ENCODE results near the gene NDUFA13.

The NDUFA13 gene

DNA sequence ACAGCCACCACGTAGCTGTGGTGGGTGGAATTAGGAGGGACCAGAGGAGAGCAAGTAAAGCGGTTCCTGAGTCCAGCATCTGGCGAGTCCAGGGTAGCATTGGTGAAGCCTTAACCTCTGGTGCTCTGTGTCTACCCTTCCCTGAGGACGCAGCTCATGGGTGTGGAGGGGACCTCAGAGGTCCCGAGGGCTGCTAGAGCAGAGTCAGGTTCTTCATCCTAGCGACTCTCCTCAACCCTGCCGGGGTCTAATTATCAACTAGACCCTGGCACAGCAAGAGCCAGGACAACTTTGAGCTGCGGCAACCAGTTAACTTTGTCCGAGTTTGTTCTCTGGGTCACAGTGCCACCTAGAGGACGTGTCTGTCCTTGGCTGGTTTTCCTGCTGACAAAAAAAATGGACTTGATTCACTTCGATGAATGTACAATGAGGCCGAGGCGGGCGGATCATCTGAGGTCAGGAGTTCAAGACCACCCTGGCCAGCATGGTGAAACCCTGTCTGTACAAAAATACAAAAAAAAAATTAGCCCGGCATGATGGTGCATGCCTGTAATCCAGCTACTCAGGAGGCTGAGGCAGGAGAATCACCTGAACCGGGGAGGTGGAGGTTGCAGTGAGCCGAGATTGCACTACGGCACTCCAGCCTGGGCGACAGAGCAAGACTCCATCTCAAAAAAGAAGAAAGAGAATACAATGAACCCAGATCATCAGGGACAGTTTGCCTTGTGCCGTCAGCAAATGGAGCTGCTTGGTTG is 25.6 kb upstream of the NDUFA13 start:
- TF ChIP-seq, protein P1, sequence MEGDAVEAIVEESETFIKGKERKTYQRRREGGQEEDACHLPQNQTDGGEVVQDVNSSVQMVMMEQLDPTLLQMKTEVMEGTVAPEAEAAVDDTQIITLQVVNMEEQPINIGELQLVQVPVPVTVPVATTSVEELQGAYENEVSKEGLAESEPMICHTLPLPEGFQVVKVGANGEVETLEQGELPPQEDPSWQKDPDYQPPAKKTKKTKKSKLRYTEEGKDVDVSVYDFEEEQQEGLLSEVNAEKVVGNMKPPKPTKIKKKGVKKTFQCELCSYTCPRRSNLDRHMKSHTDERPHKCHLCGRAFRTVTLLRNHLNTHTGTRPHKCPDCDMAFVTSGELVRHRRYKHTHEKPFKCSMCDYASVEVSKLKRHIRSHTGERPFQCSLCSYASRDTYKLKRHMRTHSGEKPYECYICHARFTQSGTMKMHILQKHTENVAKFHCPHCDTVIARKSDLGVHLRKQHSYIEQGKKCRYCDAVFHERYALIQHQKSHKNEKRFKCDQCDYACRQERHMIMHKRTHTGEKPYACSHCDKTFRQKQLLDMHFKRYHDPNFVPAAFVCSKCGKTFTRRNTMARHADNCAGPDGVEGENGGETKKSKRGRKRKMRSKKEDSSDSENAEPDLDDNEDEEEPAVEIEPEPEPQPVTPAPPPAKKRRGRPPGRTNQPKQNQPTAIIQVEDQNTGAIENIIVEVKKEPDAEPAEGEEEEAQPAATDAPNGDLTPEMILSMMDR (IDR thresholded peaks at IDR 0.05; ENCODE audit: low read length, missing control alignments), result peak; percentile 81
- no peak overlapping the region for H3K4me3 ChIP-seq (replicated peaks; ENCODE audit: low read depth, low read length)
- DNase-seq (ENCODE audit: low read depth), result peak; percentile 90

DNA sequence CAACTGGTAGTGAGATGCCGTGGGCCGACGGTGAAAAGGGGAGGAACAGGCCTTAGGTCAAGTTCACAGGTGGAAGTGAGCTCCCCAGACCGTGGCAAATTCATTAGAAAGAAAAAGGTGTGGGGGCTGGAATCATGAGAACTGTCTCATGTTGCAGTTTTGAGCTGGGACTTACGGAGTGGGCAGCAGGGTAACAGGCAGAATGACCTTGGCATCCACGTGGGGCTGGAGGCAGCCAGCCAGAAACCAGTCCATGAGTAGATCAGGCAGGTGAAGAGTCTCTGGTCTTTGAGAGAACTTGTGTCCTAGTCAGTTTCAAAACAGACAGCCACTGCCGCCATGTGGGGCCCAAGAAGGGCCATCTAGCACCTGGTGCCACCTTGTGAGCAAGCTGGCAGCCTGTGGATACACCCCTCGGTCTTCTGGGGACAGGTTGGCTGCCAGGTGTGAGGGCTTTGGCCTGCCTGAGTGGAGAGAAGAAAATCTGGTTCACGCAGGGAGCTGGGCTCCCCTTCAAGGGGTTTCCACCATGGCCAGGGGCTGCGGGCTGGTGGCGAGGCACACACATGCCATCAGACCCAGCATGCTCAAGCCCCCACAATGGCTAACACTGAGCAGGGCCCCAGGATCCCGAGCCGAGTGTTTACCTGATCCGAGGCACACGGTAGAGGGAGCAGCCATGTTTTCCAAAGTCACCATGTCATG is 24.6 kb upstream of the NDUFA13 start:
- no peak overlapping the region for H3K4me3 ChIP-seq (replicated peaks; ENCODE audit: low read depth, low read length)
- TF ChIP-seq, protein P1 (IDR thresholded peaks at IDR 0.05; ENCODE audit: low read length, missing control alignments), result no peak
- DNase-seq (ENCODE audit: low read depth), result no peak

DNA sequence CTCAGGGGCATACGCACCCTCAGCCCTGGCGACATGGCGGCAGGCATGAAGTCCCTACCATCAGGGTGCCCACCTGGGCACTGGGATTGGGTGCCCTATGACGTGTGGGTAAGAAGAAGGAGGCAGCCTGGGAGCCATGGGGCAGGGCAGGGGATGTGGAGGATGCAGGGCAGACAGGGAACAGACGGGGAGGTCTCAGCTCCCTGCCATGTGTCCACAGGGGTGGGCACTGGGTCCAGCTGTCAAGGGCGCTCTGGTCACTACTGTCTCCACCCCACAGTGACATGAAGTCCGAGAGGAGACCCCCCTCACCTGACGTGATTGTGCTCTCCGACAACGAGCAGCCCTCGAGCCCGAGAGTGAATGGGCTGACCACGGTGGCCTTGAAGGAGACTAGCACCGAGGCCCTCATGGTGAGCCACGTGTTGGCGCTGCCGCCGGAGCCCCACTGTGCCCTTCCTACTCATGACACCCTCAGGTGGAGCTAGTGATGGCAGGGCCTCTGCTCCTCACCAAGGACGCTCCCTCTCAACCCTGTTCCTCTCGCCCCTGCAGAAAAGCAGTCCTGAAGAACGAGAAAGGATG is 23.9 kb upstream of the NDUFA13 start:
- TF ChIP-seq, protein P1 (IDR thresholded peaks at IDR 0.05; ENCODE audit: low read length, missing control alignments), result no peak
- no peak for DNase-seq (ENCODE audit: low read depth)
- no peak overlapping the region for H3K4me3 ChIP-seq (replicated peaks; ENCODE audit: low read depth, low read length)

DNA sequence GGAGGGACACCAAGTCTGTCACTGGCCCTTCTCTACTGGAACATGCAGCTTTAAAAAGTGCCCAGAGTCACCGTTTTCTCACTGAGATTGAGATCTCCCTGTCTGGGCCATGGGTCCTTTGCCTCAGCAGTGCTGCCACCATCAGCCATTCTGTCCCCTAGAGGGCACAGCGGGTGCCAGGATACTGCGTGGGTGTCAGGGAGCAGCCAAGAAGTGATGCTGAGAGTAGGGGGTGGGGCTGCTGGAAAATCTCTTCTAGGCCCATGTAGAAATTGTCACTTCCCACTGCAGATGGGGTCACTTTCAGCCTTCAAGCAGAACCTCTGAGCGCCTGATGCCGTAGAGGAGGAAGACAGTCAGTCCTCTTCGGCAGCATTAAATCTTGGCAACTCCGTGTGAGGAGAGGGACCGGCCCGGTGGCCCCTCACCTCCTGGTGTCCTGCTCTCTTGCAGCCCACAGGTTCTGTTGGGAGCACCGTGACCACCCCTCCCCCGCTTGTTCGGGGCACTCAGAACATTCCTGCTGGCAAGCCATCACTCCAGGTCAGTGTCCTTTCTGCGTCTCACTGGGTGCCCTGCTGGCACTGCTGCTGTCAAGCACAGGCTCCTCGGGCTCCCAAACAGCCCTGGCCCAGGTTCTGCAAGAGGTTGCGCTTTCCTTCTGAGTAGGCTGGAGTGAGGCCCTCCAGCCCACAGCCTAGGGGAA is 22.0 kb upstream of the NDUFA13 start:
- H3K4me3 ChIP-seq (replicated peaks; ENCODE audit: low read depth, low read length), result no peak overlapping the region
- DNase-seq (ENCODE audit: low read depth), result no peak
- TF ChIP-seq, protein P1 (IDR thresholded peaks at IDR 0.05; ENCODE audit: low read length, missing control alignments), result no peak

DNA sequence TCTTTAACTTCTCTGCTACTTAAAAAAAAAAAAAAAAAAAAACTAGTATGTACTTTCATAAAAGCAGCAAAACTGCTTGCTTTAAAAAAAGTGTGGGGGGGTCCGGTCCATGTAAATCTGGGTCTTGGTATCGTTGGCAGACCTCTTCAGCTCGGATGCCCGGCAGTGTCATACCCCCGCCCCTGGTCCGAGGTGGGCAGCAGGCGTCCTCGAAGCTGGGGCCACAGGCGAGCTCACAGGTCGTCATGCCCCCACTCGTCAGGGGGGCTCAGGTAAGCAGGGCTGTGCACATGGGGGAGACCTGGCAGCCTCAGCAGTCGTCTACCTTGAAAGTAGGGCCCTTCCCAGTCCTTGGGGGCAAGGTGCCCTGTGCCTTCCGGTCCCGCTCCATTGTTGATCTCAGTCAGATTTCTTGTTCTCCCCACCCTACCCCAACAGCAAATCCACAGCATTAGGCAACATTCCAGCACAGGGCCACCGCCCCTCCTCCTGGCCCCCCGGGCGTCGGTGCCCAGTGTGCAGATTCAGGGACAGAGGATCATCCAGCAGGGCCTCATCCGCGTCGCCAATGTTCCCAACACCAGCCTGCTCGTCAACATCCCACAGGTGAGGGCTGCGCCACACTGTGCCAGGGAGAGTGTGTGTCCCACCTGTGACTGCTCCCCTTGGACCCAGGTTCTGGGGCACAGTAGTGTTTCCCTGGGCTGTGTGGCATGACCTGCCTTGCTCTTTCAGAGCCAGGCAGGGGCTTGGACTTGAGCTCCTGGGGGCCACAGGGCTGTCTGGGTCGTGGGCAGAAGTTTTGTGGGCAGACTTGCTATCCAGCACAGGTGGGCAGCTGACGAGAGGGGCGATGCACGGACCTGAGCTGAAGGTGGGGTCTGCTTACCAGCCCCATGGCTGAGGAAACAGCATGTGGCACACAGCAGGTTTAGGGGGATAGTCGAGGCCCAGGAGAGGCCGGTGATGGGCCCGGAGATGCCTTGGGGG is 20.1 kb upstream of the NDUFA13 start:
- no peak for DNase-seq (ENCODE audit: low read depth)
- TF ChIP-seq, protein P1 (IDR thresholded peaks at IDR 0.05; ENCODE audit: low read length, missing control alignments), result no peak
- H3K4me3 ChIP-seq (replicated peaks; ENCODE audit: low read depth, low read length), result no peak overlapping the region
